ENCODE results near the gene EFNA1.

The EFNA1 gene

GRCh38 chr1:155085504-155086127 is 42.1 kb upstream of the EFNA1 start:
- peak overlapping the region; percentile 83 for H3K4me3 ChIP-seq (ENCODE audit: low read depth, low read length)
- DNase-seq (ENCODE audit: low read depth), result no peak
- TF ChIP-seq CTCF (conservative IDR thresholded peaks at IDR 0.05; ENCODE audit: low read depth, low read length), result no peak

GRCh38 chr1:155086128-155086741 is 41.4 kb upstream of the EFNA1 start:
- no peak overlapping the region for H3K4me3 ChIP-seq (ENCODE audit: low read depth, low read length)
- peak; percentile 47 for DNase-seq (ENCODE audit: low read depth)
- TF ChIP-seq CTCF (conservative IDR thresholded peaks at IDR 0.05; ENCODE audit: low read depth, low read length), result peak; percentile 86

- peak; percentile 33 for TF ChIP-seq CTCF (conservative IDR thresholded peaks at IDR 0.05; ENCODE audit: low read depth, low read length)
- no peak for DNase-seq (ENCODE audit: low read depth)
- H3K4me3 ChIP-seq (ENCODE audit: low read depth, low read length), result no peak overlapping the region
Measured at GRCh38 chr1:155086856-155087535, 40.7 kb upstream of the EFNA1 start.

- peak; percentile 72 for DNase-seq (ENCODE audit: low read depth)
- peak; percentile 96 for TF ChIP-seq CTCF (conservative IDR thresholded peaks at IDR 0.05; ENCODE audit: low read depth, low read length)
- no peak overlapping the region for H3K4me3 ChIP-seq (ENCODE audit: low read depth, low read length)
Measured at GRCh38 chr1:155091071-155092051, 36.3 kb upstream of the EFNA1 start.

- no peak for TF ChIP-seq CTCF (conservative IDR thresholded peaks at IDR 0.05; ENCODE audit: low read depth, low read length)
- H3K4me3 ChIP-seq (ENCODE audit: low read depth, low read length), result no peak overlapping the region
- no peak for DNase-seq (ENCODE audit: low read depth)
Measured at GRCh38 chr1:155092131-155092530, 35.5 kb upstream of the EFNA1 start.

- no peak for TF ChIP-seq CTCF (conservative IDR thresholded peaks at IDR 0.05; ENCODE audit: low read depth, low read length)
- no peak overlapping the region for H3K4me3 ChIP-seq (ENCODE audit: low read depth, low read length)
- no peak for DNase-seq (ENCODE audit: low read depth)
Measured at GRCh38 chr1:155092641-155093040, 35.0 kb upstream of the EFNA1 start.
